ENCODE results near the gene TMEM123.
A peak's percentile ranks its signal among the peaks of the same experiment; 100 is the strongest.

TMEM123 gene

DNA sequence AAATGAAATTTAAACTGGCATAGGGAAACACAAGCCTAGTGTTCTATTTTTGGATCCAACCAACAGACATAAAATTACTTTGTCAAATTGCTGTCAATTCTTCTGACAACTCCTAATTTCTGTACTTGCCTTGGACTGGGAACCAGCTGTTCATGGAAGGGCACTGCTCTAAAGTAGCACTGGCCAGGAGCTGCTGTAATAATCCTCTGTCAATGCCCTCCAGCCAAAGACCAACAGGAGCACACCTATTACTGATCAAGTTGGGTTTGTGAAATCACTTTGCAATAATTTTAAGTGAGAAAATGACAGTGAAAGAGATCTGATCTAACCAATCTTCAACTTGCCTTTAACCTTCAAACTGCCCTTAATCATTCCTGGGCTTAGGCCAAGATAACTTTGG, 18.9 kb upstream of the TMEM123 start:
- DNase-seq (ENCODE audit: low spot score): no peak

- no peak for DNase-seq (ENCODE audit: low spot score)
Measured at GRCh38 chr11:102470251-102470650, 17.7 kb upstream of the TMEM123 start.

DNA sequence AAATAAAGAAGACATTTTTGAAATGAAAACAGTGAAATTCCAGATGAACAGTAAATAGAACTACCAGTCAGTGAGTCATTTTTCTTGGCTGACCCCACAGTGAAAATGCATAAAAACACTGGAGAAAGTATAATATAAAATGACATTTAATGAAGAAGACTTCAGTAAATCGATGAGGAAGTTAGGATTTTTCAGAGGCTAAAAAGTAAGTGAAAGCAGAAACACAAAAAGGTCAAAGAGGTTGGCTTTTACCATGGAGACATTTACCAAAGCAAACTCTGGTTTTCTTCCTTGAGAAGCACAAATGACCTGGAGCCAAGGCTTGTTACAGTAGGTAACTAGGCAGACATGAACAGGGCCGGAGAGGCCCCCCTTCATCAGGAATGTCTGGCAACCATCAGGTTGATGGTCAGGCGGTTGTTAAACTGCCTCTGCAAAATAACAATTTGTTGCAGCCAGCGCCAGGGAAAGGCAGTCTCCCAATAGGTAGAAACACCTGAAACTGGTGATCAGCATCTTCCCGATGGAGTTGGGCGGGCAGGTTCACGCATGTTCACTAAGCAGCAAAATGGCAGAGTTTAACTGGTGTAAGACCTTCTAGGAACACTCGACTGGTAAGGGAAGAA, 16.7 kb upstream of the TMEM123 start:
- DNase-seq (ENCODE audit: low spot score): no peak

DNA sequence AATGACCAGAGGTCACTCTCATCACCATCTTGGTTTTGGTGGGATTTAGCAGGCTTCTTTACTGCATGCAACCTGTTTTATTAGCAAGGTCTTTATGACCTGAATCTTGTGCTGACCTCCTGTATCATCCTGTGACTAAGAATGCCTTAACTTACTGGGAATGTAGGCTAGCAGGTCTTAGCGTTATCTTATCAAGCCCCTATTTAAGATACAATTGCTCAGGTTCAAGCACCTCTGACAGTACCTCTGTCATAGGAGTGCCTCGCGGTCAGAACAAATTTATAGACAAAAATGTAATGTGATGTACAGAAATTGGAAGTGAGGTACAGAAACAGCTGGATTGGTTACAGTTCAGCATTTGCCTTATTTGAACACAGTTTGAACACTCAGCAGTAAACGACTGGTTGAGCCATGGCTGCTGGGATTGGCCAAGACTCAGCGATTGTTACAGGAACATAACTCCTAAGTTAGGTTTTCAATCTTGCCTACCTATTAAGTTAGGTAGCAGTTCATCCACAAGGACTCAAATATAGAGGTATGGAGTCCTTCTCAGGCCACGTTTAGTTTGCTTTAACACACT, 16.1 kb upstream of the TMEM123 start:
- DNase-seq (ENCODE audit: low spot score): no peak

- DNase-seq (ENCODE audit: low spot score): no peak
Measured at GRCh38 chr11:102467853-102468580, 15.5 kb upstream of the TMEM123 start.

GRCh38 chr11:102467080-102467708, 14.6 kb upstream of the TMEM123 start:
- DNase-seq (ENCODE audit: low spot score): no peak

GRCh38 chr11:102465696-102466095, 13.1 kb upstream of the TMEM123 start:
- no peak for DNase-seq (ENCODE audit: low spot score)

GRCh38 chr11:102464859-102465500, 12.4 kb upstream of the TMEM123 start:
- no peak for DNase-seq (ENCODE audit: low spot score)

DNA sequence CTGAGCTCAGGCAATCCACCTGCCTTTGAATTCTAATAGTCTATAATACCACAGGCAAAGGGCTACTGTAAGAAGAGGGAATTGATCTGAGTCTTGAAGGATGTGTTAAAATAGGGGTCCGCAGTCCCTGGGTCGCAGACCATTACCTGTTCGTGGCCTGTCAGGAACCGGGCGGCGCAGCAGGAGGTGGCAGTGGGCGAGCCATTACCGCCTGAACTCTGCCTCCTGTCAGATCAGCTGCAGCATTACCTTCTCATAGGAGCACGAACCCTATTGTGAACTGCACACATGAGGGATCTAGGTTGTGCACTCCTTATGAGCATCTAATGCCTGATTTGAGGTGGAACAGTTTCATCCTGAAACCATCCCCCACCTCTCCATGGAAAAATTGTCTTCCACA, 11.5 kb upstream of the TMEM123 start:
- no peak for DNase-seq (ENCODE audit: low spot score)

DNA sequence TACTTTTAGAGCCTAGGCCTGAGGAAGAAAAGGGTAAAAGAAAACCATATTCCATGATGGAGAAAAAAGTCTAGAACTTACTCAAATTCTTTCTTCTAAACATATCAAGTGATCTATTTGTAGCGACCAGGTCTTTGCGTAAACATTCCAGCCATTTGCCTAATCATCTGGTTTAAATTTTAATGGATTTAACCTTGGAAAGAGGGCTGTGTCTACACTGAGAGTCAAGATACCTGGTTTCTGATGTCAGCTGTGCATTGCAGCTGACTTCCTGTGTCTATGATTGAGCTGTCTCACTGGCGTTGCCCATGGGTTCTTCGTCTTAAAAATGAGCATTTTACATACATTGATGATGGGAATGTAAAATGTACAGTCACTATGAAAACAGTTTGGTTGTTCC, 10.0 kb upstream of the TMEM123 start:
- DNase-seq (ENCODE audit: low spot score): no peak

GRCh38 chr11:102459393-102459792, 6.8 kb upstream of the TMEM123 start:
- no peak for DNase-seq (ENCODE audit: low spot score)

GRCh38 chr11:102458548-102458947, 6.0 kb upstream of the TMEM123 start:
- no peak for DNase-seq (ENCODE audit: low spot score)

DNA sequence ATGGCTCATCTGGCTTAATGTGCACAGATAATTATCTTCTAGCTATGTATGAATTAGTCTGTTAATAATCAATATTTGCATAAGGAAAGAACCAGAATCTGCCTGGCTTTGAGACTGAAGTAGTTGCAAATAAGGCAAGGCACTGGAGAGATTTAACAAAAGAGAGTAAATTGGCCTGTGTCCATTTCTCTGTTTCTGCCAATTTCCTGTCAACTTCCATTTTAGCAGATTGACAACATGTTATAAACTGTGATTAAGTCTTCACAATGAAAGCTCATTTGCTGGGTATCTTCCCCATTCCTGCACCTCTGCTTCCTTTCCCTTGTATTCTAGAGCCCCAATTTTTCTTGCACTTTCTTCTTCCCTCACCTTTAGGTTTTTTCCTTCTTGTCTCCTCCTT, 5.3 kb upstream of the TMEM123 start:
- no peak for DNase-seq (ENCODE audit: low spot score)

GRCh38 chr11:102457056-102457677, 4.6 kb upstream of the TMEM123 start:
- DNase-seq (ENCODE audit: low spot score): no peak

DNA sequence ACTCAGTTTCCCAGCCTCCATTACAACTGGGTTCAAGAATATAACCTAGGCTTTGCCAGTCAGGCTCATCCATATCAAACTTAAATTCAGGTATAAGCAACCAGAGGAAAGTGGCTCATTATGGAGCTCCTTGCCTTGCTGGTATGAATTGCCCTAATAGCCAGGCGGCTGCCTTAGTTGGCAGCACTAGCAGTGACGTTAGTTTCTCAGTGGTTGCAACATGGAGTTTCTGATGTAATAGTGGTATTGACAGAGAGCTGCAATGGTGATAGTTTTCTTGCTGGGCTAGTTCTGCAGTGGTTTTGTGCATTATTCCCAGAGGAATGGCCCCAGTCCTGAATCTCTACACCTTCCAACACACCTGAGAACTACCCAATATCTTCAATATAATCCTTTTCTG, 3.8 kb upstream of the TMEM123 start:
- no peak for DNase-seq (ENCODE audit: low spot score)

DNA sequence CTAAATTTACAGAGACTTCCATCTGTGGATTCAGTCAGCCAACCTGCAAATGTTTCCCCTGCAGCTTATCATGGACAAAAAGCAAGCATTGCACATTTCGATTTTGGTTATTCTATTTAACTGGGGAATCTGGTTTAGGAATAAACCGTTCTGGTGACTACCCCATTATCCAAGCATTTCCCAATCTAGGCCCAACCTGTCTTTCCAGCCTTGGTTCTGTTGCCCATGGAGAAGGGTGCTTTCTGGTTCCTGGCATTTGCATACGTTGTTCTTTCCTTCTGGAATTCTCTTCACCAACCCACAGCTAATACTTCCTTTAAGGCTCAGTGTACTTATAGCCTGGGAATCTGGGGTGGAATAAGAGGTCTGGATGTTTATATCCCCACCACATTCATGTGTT, 1.4 kb upstream of the TMEM123 start:
- no peak for DNase-seq (ENCODE audit: low spot score)

DNA sequence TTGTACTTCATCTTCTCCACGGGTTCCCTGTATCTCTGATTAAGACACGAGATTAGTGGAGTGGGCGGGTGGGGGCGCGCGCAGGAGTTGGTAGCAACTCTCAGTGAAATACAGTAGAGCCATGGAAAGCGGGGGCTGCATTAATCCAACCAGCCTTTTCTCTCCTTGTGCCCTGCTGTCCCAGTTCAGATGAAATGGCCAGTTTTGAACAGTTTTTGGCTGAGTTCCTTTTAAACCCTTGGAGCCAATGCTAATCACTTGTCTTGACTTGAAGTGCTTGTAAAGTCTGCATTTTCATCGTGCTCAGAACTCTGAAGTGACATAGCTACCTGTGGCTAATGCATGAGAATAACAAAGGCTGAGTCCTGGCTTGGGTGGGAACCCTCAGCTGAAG, 734 bp upstream of the TMEM123 start:
- peak; percentile 37 for DNase-seq (ENCODE audit: low spot score)

- peak; percentile 85 for DNase-seq (ENCODE audit: low spot score)
Measured at GRCh38 chr11:102451681-102452460, 694 bp downstream of the TMEM123 start.

DNA sequence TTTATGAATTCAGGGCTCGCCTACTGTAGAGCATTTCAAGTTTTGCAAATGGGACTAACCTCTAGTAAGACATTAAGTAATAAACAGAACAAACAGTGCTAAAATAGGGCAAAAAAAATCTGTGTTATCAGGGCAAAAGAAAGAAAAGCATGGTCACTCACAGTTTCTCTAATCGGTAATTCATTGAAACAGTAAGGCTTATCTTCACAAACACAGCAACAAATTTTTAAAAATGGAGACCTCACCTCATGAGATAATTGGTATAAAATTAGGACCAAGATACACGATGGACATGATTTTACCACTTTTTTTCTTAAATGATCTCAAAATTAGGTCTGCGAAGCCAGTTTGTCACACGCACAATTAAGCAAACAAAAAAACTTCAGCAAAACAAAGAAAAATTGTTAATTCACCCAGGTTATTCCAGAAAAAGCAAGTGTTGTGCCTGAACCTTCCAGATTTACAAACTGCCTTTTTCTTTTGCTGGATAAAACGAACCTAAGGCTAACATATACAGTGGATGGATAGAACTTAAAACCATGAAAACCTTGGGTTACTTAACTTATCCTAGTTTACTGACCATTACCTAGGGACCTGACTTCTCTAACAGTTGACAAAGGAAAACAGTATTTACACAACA, 1.4 kb downstream of the TMEM123 start:
- DNase-seq (ENCODE audit: low spot score): no peak

GRCh38 chr11:102449651-102450570, 2.7 kb downstream of the TMEM123 start:
- DNase-seq (ENCODE audit: low spot score): no peak
